ENCODE measurements around the gene EXOC1.

EXOC1 gene

DNA sequence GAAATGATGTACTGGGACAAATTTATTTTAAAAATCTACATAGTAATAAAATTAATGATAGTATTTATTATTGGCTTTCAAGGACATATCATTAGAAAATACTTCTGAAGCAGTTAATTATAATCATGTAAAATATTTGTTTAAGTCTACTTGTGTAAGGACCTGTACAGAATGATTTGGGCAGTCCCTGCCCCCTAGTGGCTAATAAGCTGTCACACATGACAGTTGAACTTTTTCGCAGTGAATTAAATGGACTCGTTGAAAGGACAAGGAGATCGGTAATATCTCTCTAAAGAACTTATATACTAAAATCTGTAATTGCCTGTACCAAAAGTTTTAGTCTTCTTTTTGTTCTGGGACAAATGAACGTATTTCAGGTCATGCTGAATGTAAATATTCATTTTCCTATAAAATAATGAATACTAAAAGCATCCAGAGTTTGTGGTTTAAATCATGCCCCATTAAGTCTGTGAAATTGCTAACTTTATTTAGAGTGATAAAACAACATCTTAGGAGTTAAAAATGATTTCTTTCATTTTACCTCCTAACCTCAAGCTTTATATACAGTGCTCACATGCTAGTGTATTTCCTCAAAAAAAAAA lies 13.6 kb downstream of the EXOC1 start:
- peak; percentile 78 for TF ChIP-seq CTCF (IDR thresholded peaks at IDR 0.05; ENCODE audit: low read depth, low read length)
- DNase-seq (ENCODE audit: extremely low read depth, low read depth) = peak; percentile 38

DNA sequence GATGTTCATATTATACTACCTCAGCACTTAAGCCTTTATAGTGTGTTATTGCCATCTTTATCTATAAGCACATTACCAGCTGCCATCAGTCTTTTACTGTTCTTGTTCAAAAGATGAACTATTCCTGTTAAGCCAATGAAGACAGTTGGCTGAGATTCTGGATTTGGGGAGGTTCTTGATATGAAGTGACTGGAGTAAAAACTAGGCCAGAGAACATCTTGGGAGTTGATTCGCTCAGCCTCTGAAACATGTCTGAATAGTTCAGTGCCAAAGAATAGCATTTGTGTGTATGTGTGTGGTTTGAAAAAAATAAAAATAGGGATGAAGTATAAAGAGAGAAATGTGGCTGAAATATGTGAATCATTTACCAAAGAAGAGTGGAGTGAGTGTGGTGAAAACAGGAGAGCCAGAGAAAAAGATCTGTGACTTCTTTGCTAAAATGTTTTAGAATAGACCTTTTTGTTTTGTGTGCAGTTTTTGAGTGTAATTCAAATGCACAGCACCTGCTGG lies 15.2 kb downstream of the EXOC1 start:
- TF ChIP-seq CTCF (IDR thresholded peaks at IDR 0.05; ENCODE audit: low read depth, low read length) = no peak
- DNase-seq (ENCODE audit: extremely low read depth, low read depth) = no peak

DNA sequence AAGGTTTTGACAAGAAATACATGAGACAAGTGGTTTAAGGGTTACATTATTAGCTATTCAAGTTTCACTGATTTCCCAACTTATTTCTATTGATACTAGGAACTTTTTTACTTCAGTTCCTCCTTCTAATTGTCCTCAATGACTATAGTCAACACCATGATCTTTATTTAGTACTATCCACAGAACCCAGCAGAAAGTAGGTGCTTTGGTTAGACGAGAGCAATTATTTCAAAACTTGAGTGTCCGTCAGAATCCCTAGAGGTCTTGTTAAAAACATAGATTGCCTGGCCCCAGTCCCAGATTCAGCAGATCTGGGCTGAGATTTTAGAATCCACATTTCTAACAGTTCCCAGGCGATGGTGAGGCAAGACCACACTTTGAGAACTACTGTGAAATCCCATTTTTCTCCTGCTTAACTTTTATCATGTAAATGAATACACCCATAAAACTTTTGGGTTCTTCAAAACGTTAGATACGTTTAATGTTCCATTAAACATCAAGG lies 17.9 kb downstream of the EXOC1 start:
- TF ChIP-seq CTCF (IDR thresholded peaks at IDR 0.05; ENCODE audit: low read depth, low read length) = no peak
- DNase-seq (ENCODE audit: extremely low read depth, low read depth) = no peak

- no peak for DNase-seq (ENCODE audit: extremely low read depth, low read depth)
- no peak for TF ChIP-seq CTCF (IDR thresholded peaks at IDR 0.05; ENCODE audit: low read depth, low read length)
Observed at GRCh38 chr4:55874831-55875230, 21.4 kb downstream of the EXOC1 start.

DNA sequence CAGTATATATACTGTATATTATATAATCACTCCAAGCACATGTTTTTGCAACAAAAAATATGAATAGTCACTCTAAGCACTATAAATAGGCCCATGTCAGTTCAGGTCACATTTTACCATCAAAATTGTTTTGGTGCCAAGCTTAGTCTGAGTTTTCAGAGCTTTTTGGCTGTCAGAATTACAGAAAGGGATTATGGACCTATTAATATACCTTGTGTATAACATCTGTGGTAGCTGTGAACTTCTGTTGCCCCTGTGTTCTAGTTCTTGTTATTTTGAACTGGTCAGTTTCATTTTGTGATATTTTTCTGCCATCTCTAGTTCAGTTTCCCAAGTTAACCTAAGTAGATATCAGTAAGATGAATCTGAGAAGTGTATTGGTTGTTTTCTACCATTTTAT lies 22.9 kb downstream of the EXOC1 start:
- DNase-seq (ENCODE audit: extremely low read depth, low read depth) = no peak
- no peak for TF ChIP-seq CTCF (IDR thresholded peaks at IDR 0.05; ENCODE audit: low read depth, low read length)

DNA sequence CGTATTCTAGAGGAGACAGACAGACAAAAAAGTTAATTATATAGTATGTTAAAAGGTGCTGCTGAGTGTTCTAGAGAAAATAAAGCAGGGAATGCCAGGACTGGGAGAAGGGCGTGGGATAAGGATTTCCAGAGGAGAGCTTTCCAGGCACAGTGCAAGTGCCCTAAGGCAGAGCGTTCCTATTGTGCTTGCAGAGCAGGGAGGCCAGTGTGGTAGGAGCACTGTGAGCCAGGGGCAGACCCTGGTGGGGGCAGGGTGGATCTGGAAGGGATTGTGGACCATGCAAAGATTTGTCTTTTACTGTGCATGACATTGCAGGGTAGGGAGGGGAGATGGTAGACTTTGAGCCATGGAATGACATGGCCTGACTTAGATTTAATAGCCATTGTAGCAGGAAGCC lies 25.8 kb downstream of the EXOC1 start:
- no peak for TF ChIP-seq CTCF (IDR thresholded peaks at IDR 0.05; ENCODE audit: low read depth, low read length)
- DNase-seq (ENCODE audit: extremely low read depth, low read depth) = no peak

- no peak for TF ChIP-seq CTCF (IDR thresholded peaks at IDR 0.05; ENCODE audit: low read depth, low read length)
- DNase-seq (ENCODE audit: extremely low read depth, low read depth) = no peak
Observed at GRCh38 chr4:55880652-55881280, 27.3 kb downstream of the EXOC1 start.
